HG02852 (cell line): ENCODE data around the gene LIPA.
"Not testable (repeated sequence)": the region's sequence is repeated elsewhere in the genome, so short reads cannot be mapped to it uniquely, and the experiment has no call there.

Experiments used
- ATAC-seq: cut with Tn5 transposase; IDR thresholded peaks from one replicate; pipeline ENCODE4 v1.9.1; 2021; ENCODE audit warnings: mild to moderate bottlenecking, moderate library complexity; ENCODE audit not compliant: unreplicated experiment

The LIPA gene

DNA sequence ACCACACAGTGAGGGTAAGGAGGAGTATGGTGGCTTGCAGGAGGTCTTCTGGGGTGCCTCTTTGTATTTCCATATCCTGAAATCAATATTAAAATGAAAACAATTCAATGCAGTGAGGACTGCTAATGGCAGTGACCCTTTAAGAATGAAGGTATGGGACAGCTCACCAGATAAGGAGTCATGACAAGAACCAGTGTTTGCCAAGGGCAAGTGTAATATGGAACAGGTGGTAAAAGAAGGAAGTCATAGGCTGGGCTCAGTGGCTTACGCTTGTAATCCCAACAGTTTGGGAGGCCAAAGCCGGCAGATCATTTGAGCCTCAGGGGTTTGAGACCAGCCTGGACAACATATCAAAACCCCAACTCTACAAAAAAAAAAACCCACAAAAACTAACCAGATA lies 20.0 kb upstream of the LIPA start:
- no peak for ATAC-seq

DNA sequence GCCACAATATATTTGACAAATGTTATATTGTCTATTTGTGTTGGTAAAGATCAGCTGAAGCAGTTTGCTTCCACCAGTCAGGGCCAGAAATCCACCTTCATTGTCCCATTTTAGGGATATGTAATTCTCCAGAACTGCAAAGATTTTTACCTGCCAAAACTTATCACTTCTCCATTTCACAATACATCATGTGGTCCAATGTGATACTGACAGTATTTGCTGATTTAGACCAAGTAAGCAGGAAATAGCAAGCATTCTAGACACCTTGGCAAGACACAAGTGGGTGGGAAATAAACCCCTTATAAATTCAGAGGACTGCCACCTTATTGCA lies 18.5 kb upstream of the LIPA start:
- no peak for ATAC-seq

DNA sequence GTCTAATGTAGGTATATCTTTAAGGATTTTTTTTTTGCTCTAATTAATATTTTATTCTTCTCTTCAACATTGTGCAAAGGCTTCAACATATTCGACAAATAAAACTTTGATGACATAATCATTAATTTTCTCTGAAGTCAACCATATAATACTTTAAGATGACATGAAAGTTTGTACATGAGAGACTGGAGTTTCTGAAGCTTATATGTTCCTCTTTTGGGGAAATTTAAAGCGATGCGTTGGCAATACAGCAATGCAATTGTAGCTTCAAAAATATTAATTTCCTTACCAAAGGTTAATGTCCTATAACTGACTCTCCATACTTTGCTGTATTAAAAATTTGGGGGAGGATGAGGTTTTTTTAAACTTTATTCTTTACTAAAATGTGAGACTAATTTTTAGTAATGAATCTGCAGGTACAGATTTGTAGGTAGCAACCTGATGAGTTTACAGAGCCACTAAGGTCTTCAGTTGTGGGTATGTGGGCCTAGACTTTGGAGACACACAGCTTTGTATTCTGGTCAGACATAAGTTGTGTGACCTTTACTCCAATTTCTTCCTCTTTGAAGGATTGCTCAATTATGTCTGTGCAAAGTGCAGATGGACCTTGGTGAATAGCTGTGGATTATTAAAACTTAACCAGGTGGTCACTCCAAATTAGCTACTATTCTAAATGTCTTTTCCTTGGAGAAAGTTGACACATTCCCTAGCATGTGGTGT lies 18.0 kb upstream of the LIPA start:
- no peak for ATAC-seq

DNA sequence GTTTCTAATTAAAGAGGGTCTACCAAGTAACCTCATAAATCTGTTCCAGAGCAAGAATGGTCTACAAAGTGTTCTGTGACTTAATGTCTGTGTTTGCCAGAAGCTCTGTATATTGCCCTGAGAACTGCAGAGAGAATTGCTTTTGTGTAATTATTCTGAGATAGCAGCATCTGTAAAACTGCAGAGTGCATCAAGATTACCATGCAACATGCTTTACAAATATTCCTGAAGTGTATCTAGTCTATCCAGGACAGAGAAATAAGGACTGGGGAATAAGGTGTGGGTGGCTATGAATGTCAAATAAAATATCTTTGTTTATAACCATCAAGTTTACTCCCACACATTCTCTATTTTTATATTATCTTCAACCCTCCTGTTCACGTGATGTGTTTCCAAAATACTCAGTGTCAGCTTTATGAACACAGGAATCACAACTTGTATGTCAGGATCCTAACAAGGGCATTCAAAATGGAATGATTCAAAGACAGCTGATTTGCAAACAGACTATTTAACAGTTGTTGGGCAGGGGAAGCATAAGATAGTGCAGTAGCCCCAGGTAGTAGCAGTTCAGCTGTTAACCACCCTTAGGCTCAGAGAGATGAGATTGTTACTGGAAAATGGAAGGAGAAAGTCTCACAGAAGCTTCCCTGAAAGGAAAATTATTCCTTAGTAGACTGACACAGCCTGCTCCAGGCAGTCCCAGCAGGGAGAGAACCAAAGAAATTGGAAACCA lies 15.3 kb upstream of the LIPA start:
- no peak for ATAC-seq

DNA sequence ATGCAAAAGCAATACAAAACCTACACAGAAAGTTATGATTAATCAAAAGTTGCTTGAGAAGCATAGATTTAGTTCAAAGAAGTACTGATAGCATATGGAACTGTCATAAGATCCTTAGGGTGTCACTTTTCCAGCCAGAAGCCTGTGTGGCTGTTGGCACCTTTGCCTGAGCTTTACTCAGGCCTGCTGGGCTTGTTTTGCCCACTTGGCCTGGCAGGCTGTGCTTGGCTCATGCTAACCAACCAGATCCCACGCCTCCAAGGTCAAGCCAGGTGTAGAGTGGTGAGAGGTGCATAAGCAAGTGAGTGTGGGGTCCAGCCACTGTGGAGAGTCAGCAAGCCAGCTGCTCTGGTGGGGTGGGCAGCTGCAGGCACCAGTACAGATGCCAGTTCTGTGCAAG lies 12.0 kb upstream of the LIPA start:
- no peak for ATAC-seq

DNA sequence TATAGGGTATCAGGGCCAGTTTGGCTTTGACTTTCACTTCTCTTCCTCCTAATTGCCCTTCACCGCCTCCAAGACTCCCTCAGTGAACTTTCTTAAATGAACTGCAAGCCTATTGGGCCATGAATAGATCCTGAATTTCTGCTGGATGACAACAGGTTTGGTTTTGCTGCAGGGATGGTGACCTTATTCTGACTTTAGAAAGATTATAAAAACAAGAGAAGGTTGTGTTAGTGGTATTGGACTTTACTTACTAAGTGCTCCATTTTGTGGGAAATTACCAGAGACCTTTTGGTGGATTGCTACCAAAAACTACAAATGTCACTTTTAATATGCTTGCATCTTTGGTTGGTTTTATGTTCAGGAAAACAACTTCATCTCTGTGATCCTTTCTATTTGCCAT lies 11.5 kb upstream of the LIPA start:
- ATAC-seq: no peak

DNA sequence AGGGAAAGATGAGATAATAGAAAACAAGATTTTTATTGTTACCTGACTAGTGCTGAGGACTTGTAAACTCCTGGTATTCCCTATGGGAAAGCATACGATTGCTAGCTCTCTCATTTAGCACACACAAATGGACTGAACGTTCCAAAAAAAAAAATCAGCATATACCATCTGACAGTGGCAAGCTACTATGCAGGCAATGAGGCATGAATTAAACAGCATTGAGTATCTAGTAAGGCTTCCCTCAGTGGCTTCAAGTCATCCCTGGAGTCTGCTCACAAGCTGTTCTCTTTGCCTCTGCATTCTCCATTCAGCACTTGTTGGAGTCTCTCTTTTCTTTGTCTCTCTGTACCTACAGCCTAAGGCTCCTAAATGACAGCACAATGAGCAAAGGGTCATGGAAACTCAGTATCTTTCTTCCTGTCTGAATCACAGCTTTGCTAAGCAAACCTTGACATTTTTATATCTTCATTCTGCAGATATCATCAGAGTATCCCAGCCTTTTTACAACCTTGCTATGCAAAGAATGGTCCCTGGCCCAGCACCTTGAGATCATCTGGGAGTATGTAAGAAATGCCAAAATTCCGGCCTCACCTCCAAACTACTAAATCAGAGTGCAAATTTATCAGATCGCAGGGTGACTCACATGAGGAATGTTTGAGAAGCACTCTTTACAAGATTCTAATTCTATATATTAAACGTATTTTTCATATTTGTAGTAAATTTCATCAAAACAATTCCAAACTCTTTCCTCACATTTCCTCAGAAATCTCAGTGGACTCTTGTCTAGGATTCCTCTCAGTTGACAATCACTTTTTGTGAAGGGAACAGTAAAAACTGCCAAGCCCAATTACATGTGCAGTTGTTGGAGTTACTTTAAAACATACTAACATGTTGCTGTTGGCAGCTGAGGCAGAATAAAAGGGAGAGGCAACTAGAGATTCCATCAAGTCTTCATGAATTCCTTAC lies 10.8 kb upstream of the LIPA start:
- no peak for ATAC-seq

DNA sequence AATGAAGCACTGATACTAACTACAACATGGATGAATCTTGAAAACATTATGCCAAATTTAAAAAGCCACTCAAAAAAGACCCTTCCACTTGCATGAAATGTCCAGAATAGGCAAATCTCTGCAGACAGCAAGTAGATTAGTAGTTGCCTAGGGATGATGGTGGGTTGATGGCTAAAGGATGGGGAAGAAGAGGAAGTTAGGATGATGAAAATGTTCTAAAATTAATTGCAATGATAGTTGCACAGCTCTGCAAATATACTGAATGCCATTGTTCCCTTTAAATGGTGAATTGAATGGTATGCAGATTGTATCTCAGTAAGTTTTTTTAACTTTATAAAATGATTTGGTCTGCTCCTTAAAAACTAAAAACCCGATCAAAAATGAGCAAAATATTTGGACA lies 7.3 kb upstream of the LIPA start:
- no peak for ATAC-seq

DNA sequence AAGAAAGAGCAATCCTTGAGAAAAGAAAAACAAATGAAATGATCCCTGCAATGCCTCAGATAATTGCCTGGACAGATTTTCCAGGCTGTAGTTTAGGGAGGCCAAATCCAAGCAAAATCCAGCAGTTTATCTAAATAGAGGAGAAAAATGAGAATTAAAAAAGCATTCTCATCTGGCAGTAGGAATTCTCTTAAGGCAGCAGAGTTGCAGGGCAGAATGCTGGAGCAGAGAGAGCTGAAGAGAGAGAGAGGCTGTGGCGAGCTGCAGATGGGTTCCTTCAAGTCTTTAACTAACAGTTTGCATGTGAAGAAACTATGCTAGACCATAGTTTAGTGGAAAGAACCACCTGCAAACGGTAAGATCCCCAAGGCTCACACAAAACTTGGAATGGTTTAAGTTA lies 6.0 kb upstream of the LIPA start:
- no peak for ATAC-seq

DNA sequence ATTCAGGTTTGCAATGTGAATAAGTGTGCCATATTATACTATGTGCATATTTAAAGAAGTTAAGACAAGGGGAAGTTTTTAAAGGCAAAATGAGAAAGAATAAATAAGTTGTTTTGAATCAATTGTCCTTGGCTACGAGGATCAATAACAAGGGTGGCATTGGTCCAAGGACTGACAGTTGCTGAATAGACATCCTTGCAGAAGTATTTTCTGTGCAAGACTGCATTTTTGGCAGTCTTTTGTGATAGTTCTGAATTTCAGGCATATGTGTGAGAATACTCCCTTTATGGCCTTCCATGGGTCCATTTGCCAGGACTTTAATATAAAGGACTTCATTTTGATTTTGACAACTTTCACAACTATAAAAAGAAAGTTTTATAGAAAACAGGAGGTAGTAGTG lies 5.4 kb upstream of the LIPA start:
- ATAC-seq: no peak

DNA sequence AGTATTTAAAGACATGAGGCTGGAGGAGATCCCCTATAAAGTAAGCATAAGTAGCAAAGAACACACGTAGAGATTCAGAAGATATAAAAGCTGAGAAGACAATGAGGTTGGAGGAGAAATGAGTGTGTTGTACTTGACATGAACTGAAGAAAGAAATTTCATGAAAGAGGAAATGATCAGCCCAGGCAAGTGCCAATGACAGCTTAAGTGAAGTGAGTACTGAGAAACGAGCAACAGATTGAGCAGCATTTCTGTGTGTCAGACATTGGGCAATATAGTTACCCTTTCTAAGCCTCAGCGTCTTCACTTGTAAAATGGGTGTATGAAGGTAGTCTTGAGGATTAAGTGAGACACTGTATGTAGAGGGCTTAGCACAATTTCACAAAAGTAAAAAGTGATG lies 4.8 kb upstream of the LIPA start:
- no peak for ATAC-seq

DNA sequence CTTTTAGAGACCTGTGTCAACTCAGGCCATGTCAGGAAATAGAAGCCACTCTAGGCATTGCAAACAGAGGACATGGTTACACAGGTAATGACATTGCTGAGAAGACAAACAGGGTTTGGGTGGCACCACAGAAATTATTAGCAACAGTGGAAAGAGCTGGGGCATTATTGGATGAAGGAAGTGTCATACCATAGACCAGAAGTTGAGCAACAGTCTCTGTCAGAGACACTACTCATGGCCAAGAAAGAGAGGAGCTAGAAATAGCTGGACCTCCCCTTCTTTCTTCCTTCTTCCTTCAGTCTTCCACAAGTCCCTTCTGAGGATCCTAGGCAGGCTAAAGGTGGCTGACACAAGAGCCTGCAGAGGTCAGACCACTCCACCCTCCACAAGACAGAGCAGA lies 4.2 kb upstream of the LIPA start:
- ATAC-seq: no peak

DNA sequence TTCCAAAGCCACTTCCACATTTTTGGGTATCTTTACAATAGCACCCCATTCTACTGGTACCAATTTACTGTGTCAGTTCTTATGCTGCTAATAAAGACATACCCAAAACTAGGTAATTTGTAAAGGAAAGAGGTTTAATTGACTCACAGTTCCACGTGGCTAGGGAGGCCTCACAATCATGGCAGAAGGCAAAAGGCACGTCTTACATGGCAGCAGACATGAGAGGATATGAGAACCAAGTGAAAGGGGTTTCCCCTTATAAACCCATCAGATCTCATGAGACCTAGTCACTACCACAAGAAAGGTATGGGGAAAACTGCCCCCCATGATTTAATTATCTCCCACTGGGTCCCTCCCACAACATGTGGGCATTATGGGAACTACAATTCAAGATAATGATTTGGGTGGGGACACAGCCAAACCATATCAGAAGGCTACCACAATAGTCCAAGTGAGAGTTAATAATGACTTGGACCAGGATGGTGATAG lies 3.6 kb upstream of the LIPA start:
- not testable (repeated sequence) for ATAC-seq

DNA sequence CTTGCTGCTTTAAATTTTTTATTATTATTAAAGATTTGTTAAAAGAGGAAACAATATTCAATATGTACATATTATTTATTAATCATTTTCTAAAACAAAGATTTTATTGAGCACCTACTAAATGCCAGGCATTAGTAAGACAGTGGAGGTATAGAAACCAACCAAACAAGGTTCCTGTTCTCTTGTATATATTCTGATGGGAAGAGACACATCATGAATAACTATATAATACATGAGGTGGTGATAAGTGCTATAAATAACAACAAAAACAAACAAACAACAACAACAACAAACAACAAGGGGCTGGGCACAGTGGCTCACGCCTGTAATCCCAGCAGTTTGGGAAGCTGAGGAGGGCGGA lies 630 bp upstream of the LIPA start:
- ATAC-seq: no peak

DNA sequence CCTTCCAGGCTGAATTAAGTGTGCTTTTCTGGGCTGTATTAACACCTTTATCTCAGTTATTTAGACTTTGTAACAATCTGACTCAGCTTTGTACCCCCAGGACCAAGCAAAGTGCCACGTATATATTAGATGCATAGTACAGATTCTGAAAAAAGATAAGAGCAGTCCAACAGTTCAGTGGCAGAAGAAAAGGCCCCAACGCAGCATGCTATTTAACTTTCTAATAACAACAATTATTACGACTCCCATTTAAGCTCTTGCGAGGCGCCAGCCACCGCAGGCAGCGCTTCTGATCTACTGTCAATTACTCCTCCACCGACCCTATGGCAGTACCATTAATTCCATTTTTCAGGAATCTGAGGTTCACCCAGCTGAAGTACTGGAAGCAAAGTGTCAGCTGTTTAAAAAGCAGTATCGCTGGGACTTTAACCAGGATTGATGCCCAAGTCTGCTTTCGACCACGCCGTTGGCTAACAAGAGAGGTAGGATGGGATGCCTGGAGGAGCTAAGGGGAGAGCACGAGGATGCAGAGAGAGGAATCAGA lies 638 bp downstream of the LIPA start:
- no peak for ATAC-seq

DNA sequence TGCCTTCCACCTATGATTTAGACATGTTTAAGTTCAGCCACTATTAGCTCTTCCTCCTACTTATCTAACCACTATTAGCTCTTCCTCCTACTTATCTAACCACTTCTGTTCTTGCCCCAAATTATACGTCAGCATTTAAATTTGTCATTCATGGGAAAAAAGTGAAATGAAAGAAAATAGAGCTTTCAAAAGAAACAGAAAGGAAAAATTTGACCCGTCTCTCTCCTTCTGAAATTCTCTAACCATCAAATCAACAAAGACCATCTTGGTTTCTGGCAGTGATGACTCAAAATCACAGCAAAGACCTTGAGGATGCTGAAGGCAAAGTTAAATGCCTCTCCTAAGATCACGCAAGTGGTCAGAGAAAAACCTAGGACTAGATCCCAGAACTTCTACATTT lies 2.6 kb downstream of the LIPA start:
- ATAC-seq: no peak

DNA sequence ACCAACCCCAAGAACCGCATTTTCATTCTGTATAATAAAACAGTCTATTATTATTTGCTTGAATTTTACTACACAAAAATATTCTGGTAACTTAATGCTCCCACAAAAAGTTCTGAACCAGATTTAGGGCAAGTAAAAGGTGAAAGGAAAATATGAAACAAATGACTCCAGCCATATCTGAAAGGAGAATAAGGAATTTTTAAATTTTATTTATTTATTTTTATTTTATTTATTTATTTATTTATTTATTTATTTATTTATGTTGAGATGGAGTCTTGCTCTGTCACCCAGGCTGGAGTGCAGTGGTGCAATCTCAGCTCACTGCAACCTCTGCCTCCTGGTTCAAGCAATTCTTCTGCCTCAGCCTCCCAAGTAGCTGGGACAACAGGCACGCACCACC lies 4.0 kb downstream of the LIPA start:
- not testable (repeated sequence) for ATAC-seq

DNA sequence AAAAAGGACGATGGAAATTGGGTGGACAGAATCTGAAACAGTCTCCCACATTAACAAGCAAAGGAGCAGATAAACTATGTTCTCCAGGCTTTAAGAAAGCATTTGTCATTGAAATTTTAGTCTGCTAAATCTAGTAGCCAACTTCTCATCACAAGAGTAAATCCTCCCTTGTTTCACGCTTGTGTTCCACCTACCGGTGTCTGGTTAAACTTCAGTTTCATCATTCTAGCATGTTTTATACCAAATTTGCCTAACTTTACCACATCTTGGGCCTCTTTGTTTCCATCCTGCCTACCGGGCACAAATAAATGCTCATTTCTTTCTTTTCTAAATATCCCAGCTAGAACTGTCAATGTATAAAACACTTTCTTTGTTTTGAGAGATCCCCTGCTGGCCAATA lies 5.8 kb downstream of the LIPA start:
- ATAC-seq: no peak

DNA sequence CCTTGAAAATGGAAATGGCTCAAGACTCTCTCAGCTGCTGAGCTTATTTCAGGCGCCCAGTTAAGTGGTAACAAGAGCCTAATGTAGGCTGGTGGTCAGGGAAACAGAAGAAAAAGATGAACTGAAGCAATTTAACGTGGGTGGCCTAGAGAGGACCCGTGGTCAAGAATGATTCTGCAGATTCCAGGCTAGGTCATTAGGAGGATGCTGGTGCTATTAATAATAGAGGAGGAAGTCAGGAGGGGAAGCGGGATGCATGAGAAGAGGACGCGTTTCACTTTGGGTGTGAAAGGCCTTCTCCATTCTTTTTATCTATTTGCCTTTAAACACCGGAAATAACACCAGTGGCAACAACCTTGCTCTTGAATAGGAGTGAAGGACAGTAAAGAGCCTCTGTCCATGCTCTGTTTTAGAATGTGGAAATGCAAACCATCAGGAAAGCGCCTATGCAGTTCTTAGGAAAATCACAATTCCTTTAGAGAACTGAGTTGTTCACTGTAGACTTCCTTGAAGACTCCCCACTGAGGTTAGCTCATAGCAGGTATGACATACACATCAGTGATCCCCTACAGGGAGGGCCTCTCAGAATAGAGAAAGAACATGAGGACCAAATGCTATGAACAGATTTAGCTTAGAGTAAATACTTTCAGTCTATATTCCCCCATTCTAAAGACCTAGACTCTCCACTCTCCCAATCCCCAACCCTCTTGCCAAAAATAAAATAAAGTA lies 8.6 kb downstream of the LIPA start:
- ATAC-seq: peak; percentile 36

DNA sequence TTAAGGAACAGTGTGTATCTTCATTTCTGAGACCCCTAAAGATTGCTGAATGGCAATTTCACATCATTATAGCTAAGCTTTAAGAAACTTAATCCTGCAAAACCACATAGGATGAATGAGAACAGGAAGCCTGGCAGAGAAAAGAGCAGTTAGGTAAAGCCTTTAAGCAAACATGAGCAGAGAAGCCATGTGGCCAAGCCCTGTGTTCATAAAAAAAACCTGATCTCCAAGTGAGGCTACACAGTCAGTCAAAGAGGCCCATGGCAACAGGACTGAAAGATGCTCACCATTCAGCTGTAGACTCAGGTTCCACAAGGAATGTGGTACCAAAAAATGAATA lies 9.3 kb downstream of the LIPA start:
- no peak for ATAC-seq
